Measurements from ENCODE around the gene MIB2.

MIB2 gene

DNA sequence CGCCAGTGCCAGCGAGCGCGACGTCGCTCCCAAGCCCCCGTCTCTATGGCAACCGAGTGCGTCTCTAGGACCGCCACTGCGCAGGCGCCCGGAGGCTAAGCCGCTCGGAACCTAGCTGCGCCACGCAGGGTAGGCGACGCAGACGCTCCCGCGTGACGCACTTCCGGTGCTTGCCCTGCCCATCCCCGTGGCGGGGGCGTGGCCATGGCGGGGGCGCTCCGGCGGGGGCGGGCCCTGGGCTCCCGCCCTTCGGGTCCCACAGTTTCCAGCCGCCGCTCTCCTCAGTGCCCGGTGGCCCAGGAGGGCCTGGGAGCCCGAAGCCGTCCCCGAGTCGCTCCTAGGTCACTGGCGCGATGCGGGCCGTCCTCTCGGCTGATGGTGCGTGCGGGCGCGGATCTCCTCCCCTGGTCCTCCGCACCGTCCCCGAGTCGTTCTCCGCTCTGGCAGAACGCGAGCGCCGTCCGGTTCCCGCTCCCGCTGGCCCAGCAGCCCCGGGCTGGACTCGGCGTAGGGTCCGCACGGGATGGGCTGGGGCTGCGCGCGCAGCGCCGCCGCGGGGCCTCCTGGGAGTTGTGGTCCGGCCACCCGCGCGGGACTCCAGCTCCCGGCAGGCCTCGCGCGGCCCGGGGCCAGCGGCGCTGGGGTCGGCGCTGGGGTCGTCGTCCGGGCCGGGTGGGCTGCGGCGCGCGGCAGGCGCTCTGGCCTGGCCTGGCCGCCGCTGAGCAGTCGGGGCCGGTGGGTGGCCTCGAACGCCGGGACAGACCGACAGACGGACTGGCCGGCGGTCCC, at the start of gene MIB2:
Gene MIB2, plus strand, starts transcription at position 245 of the 789 bp plus-strand sequence. CDS start 7,953 bp downstream, outside the sequence.
- TF ChIP-seq, protein P1, sequence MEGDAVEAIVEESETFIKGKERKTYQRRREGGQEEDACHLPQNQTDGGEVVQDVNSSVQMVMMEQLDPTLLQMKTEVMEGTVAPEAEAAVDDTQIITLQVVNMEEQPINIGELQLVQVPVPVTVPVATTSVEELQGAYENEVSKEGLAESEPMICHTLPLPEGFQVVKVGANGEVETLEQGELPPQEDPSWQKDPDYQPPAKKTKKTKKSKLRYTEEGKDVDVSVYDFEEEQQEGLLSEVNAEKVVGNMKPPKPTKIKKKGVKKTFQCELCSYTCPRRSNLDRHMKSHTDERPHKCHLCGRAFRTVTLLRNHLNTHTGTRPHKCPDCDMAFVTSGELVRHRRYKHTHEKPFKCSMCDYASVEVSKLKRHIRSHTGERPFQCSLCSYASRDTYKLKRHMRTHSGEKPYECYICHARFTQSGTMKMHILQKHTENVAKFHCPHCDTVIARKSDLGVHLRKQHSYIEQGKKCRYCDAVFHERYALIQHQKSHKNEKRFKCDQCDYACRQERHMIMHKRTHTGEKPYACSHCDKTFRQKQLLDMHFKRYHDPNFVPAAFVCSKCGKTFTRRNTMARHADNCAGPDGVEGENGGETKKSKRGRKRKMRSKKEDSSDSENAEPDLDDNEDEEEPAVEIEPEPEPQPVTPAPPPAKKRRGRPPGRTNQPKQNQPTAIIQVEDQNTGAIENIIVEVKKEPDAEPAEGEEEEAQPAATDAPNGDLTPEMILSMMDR (IDR thresholded peaks at IDR 0.05; ENCODE audit: control insufficient read depth, extremely low read depth, insufficient read depth): no peak
- DNase-seq (ENCODE audit: low read depth): peak; percentile 92
- H3K4me3 ChIP-seq (ENCODE audit: low read depth, low read length): peak within 1 kb of the TSS; percentile 90

DNA sequence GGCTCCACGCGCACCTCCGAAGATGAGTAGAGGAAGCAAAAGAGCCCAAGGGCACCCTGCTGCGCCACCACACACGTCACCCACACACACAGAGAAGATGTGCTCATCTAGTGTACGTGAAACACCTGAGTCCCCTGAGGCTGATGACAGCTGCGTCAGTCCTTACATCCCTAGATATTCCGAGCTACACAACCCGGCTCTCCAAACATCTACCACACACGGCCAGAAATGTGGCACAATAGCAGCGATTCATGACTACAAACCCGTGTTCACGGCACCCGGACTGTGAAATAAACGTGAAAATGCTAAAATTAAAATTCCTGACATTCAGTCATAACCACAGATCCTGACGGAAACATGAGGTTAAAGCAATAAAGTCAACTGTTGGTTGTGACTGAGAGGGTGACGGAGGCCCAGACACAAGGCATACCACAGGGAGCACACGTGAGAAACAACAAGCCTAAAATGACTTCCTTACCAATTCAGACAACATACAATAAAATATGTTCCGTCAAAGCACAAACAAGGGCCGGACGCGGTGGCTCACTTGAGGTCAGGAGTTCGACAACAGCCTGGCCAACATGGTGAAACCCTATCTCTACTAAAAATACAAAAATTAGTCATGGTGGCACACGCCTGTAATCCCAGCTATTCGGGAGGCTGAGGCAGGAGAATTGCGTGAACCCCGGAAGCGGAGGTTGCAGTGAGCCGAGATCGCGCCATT, 48.0 kb upstream of the MIB2 start:
- DNase-seq (ENCODE audit: low read depth): no peak
- H3K4me3 ChIP-seq (ENCODE audit: low read depth, low read length): no peak overlapping the region
- TF ChIP-seq, protein P1 (IDR thresholded peaks at IDR 0.05; ENCODE audit: control insufficient read depth, extremely low read depth, insufficient read depth): no peak

DNA sequence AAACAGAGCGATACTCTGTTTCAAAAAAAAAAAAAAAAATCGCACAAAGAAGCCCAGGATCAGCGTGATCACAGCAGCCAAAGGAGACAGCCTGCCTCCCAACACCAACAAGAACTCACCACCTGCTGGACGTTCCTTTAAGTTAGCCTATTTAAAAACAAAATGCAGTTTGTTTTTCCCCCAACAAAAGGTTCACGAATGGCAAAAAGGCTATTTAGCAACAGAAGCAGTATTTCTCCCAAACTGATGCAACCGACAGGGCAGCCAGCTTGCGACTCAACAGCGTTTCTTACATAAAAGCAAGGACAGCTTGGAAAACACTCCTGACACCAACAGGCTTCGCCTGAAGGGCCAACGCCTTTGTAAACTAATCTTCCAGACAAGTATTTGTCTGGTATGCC, 47.4 kb upstream of the MIB2 start:
- H3K4me3 ChIP-seq (ENCODE audit: low read depth, low read length): no peak overlapping the region
- TF ChIP-seq, protein P1 (IDR thresholded peaks at IDR 0.05; ENCODE audit: control insufficient read depth, extremely low read depth, insufficient read depth): no peak
- no peak for DNase-seq (ENCODE audit: low read depth)

DNA sequence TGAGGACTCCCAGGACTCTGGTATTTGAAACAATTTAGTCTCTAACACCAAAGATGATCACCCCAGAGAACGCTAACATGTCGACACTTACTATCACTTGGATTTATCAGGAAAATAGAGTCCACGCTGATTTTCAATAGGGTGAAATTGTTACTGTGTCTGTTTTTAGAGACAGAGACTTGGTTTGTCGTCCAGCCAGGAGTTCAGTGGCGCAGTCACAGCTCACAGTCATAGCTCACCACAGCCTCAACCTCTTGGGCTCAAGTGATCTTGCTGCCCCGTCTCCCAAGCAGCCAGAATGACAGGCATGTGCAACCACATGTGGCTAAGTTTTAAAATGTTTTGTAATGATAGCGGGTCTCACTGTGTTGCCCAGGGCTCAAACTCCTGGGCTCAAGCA, 46.0 kb upstream of the MIB2 start:
- TF ChIP-seq, protein P1 (IDR thresholded peaks at IDR 0.05; ENCODE audit: control insufficient read depth, extremely low read depth, insufficient read depth): no peak
- H3K4me3 ChIP-seq (ENCODE audit: low read depth, low read length): no peak overlapping the region
- DNase-seq (ENCODE audit: low read depth): no peak

DNA sequence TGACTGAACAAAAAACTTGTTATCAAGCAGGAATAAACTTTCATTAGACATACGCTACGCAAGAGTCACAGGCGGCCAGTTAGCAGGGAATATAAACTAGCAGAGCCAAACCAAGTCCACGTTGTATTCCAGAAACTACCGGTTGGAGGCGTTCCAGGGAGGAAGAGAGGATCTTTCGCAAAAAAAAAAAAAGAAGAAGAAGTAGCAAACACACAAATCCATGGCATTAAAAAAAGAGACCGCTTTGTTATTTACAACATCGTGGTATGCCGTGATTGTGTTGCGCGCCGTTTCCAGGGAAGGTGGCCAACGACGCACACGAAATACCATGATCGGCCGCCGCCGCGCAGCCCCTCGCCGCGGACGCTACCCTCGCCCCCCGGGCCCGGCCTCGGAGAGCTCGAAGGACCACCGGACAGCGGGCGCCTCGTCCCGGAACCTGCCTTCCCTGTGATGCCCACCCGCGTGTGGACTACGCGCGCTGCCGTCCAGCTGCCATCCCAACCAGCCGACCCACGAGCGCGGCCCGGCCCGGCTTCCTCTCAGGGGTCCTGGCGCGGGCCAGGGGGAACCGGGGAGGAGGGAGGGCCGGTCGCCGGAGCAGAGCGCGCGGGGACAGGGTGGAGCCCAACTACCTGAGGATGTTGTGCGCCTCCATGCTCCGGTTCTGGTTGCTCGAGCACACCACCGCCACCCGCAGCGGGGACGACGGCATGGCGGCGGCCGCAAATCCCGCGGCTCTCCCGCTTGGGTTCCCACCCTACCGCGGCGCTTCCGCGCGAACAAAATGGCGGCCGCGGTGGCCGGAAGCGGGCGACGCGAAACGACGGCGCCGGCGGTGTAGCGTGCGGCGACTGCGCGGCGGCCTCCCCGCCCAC, 41.2 kb upstream of the MIB2 start:
- TF ChIP-seq, protein P1 (IDR thresholded peaks at IDR 0.05; ENCODE audit: control insufficient read depth, extremely low read depth, insufficient read depth): no peak
- DNase-seq (ENCODE audit: low read depth): no peak
- H3K4me3 ChIP-seq (ENCODE audit: low read depth, low read length): peak overlapping the region; percentile 86

DNA sequence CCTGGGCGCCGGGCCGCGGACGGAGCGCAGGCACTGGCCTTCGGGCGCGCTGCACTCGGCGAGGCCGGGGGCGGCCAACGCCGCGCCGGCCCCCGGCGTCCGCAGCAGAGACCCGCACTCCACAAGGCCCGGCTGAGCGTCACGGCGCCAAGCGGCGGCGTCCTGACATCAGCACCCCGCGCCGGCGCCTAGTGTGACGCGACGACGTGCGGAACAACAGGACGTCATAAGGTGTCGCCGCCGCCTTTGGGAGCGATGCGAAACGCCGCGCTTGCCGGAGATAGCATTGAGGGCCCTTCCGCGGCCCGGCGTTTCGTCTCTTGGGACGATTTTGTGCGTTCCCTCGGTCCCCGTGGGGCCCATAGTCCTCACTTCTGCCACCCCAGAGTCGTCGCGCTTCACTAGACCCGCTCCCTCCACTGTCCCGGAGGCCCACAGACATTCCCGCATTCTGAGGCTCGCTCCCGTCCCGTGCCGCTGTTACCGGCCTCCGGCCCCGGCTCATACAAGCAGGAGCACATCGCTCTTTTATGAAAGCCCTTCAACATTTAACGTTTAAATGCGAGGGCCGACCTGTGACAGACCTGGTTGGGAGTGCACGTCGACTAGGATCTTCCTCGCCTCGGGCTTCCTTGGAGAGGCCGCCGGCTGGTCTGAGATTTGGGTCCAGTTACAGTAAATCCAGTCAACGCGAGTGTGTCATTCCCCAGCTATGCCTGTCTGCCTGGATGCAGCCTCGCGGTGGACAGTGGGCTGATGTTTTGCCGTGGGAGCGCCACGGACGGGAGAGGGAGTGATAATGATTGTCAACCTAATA, 40.4 kb upstream of the MIB2 start, which contains the start of gene SSU72:
Gene SSU72, minus strand, starts transcription at position 143 of the 817 bp plus-strand sequence. CDS start 306 bp downstream, outside the sequence.
- TF ChIP-seq, protein P1 (IDR thresholded peaks at IDR 0.05; ENCODE audit: control insufficient read depth, extremely low read depth, insufficient read depth): no peak
- peak within 1 kb of the TSS; percentile 86 for H3K4me3 ChIP-seq (ENCODE audit: low read depth, low read length)
- peak; percentile 68 for DNase-seq (ENCODE audit: low read depth)
